T47D (cell line): ENCODE data around the gene NEK8.
"Not testable (repeated sequence)": the region's sequence is repeated elsewhere in the genome, so short reads cannot be mapped to it uniquely, and the experiment has no call there.

Experiments used
- DNase-seq, 2 experiments: peaks; one replicate each; pipeline versions ENCODE4 v3.0.0 to v3.0.0-alpha.2; 2011 to 2012; ENCODE audit warnings: low read depth in 1 of 2, low spot score in 1 of 2
- JUND ChIP-seq: IDR thresholded peaks from 2 replicates; pipeline ENCODE4 v1.6.1; 2012; ENCODE audit warnings: low read depth
- in situ Hi-C: cut with HindIII; loops from 2 replicates; pipeline ENCODE4 v1.10.0; 2016; ENCODE audit warnings: low sequenced_read_pairs, low pct_unique_long_range_greater_than_20kb

NEK8 gene

DNA sequence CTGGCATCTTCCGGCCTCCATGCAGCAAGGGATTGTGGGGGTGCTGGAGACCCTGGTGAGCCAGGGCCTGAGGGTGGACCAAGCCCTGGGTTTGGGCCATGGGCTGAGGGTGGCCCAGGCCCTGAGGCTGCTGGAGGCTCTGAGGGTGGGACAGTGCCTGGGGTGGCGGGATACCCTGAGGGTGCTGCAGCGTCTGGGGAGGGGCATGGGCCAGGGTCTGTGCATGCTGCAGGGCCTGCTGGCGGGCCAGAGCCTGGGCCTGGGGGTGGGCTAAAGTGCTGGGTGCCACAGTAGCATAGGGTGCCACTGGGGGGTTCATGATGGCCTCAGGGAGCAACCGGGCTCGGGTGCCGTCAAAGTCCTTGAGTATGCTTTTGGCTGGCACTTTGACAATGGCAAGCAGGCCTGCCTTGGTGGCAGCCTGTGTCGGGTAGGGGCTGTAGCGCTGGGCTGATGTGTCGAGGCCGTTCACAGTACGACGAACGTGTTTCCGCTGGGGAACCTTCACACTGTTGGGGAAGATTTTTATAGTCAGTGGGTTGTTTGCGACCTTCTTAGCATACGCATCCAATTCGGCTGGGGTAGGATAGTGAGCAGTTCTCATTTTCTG lies 30.8 kb downstream of the NEK8 start:
- TF ChIP-seq JUND: no peak
- in situ Hi-C loops: no loop called here
- no peak for DNase-seq

DNA sequence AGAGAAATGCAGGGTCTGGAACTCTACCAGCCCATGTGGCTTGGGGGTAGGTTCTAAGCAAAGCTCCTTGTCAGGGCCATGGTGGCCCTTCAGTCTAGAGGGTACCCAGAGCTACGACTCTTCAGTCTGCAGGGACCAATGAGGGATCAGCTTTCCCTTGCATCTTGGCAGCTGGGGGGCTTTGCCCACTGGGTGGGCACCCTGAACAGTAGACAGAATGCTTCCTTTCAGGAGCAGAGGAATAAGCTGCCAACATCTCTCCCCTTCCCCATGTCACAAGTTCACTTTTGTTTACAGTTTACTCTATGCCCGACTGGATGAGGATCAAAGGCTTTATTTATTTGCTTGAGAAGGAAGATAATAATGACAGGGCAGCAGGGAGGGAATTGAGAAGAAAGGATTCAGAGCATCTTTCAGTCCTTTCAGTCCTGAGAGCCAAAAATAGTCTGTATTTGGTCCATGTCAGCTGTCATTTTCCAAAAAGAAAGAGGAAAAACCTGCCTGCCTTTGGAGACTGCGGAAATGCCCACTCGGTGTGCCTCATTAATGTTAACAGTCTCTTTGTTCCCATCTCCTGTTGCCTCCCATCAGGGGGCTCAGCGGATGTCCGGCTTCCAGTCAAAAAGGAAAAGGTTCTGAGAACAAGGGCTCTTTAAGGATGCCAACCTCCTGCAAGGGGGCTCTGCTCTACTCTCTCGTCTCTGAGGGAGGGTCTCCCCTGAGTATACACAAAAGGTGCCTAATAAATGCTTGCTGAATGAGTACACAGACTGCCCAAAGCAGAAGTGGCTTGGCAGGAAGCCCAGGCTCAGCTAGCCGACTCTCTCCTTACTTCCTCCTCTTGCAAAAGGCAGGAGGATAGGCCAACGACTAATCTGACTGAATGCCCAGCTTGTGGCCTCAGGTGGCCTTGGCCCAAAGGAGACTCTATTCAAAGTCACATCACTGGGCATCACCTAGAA lies 32.3 kb downstream of the NEK8 start:
- no peak for TF ChIP-seq JUND
- DNase-seq: peak; percentile 68 to 70
- in situ Hi-C loops: no loop called here

DNA sequence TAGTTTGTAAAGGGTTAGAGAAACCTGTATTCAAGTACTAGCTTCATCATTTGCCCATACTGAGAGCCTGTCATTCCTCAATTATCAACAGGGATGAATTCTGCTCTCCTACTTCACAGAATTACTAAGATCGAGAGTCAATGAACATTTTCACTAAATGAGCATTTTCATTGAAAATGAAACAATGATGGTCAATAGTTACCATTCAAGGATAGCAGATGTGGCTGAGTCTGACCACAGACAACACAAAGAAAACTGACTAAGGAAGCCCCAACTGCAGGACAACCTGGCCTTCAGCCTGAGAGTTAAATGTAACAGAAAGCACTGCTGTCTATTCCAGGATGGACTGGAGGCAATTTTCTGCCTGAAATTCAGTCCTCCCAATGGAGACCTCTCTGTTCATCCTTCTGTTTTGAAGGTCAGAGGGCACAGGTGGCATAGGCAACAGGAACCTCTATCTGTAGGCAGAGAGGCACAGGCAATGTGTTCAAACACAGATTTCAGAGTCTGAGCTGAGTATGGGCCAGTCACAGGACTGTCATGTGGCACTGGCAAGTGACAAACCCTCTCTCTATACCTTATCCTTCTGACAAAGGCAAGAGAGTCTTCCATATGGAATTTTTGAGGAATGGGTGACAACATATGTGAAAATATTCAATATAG lies 34.7 kb downstream of the NEK8 start:
- no peak for DNase-seq
- TF ChIP-seq JUND: no peak
- in situ Hi-C loops: no loop called here

DNA sequence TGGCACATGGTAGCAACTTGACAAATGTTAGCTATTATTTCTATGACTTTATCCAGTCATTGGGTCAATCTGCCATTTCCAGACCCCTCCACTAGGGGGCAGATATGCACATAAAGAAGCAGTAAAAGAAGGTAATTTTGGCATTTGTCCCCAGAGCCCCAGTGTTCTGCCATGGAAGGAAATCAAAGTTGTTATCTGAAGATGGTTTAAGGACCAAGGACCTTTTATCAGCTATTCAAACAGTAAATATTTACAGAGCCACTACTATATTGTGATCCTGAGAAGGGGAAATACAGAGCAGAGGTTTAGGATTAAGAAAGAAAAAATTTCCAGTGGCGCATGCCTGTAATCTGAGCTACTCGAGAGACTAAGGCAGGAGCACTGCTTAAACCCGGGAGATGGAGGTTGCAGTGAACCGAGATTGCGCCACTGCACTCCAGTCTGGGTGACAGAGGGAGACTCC lies 35.2 kb downstream of the NEK8 start:
- DNase-seq: peak; percentile 58 to 85
- in situ Hi-C loops: no loop called here
- TF ChIP-seq JUND: no peak

DNA sequence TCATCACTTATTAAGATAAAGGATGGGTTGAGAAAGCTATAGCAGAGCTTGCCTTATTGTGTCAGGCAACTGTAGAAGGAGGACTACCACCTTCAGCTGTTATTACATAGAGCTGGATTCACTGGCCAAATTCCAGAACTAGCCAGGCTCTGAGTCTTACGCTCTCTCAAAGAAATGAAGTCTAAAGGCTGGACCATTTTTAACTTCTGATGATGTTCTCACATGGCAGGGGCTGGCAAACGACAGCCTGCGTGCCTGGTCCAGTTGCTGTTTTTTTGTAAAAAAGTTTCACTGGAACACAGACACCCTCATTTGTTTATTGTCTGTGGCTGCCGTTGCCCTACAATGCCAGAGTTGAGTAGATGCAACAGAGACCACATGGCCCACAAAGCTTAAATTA lies 36.5 kb downstream of the NEK8 start:
- no peak for TF ChIP-seq JUND
- no peak for DNase-seq
- in situ Hi-C loops: no loop called here

DNA sequence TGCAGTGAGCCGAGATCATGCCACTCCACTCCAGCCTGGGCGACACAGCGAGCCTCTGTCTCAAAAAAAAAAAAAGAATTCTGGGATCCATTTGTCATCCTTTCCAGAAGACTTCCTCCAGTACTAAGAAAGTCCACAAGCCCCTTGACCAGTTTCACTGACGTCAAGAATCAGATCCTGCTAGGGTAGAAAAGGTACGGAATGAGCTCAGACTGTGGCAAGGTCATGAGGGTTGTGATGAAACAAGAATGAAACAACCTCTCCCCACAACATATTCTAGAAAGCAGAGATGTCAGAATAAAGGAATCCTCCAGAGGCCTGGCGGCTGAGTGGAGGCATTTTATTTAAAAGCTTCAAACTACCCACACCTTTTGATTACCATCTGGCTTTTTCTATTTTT lies 45.1 kb downstream of the NEK8 start:
- no peak for TF ChIP-seq JUND
- DNase-seq: no peak
- in situ Hi-C loops: no loop called here

DNA sequence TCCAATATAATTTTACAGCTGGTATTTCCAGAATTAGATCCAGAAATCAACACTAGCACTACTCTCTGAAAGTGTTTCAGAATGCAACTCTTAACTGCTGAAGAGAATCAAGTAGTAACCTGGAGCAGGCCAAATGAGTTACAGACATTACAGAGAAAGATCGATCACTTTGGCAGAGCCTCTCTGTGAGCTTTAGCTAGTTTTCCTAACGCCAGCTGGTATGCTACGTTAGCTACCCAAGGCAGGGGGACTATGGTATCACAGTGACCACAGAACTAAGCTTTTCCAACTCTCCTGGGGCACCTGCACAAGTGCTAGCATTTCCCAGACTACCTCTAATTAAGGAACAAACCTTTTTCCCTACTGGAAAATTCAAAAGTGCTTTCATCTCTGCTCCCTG lies 45.6 kb downstream of the NEK8 start:
- in situ Hi-C loops: no loop called here
- DNase-seq: no peak
- no peak for TF ChIP-seq JUND

DNA sequence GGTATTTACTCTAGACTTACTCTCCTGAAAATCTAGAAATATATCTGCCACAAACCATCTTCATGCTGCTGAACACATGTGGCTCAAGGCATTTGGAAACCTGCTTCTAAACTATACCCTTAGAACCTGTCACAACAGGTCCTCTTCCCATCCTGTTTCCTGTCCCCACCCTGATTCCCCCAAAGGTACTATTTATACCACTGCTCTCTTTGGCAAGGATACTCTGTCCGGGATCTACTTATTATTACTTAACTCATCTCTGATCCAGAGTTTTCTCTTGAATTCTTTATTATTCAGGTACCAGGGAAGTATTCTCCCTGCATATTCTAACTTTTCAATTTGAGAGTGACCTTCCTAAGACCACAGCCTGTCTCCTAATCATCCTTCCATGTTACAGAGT lies 48.6 kb downstream of the NEK8 start:
- no peak for TF ChIP-seq JUND
- DNase-seq: no peak
- in situ Hi-C loops: no loop called here

DNA sequence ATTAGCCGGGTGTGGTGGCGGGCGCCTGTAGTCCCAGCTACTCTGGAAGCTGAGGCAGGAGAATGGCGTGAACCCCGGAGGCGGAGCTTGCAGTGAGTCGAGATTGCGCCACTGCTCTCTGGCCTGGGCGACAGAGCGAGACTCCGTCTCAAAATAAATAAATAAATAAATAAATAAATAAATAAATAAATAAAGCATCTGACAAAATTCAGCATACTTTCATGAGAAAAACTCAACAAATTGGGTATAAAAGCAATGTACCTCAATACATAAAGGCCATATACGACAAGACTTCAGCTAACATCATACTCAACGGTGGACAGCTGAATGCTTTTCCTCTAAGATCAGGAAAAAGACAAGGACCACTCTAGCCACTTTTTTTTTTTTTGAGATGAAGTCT lies 51.0 kb downstream of the NEK8 start:
- in situ Hi-C loops, DNase-seq: not testable (repeated sequence)

DNA sequence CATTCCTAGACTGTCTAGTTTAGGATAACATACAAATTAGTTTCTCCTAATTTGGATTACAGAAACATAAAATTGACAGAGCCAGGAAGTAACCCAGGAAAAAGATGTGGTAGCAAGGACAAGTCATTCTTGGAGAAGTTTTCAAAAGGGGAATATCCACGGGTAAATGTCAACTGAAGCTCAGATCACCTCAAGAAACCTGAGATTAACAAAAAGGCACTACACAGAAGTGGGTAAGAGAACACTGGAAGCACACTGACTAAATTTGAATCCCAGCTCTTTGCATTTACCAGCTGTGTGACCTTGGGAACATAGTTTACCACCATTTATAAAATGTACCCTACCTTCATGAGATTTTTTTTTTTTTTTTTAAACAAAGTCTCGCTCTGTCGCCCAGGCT lies 54.6 kb downstream of the NEK8 start:
- no peak for DNase-seq

DNA sequence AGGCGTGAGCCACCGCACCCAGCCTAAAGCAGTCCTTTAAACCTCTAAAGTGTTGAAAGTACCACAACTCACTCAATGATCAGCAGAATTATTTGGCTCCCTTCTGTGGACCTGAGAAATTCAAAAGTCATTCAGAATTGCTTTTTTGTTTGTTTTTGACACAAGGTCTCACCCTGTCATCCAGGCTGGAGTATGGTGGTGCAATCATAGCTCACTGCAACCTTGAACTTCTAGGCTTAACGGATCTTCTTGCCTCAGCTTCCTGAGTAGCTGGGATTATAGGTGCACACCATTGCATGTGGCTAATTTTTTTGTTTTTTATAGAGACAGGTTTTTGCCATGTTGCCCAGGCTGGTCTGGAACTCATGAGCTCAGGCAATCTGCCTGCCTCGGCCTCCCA lies 59.5 kb downstream of the NEK8 start:
- TF ChIP-seq JUND: no peak
- in situ Hi-C loops: no loop called here
- DNase-seq: no peak

More for the DNA sequence above, 54.6 kb downstream of the NEK8 start:
- in situ Hi-C loops: no loop called here
- TF ChIP-seq JUND: no peak
